NCI-H2227 (cell line): Measurements from ENCODE around the gene KSR2.
A peak's percentile ranks its signal among the peaks of the same experiment; 100 is the strongest.

Experiments
- DNase-seq: peaks from one replicate; lab custom pipeline; 2025; ENCODE audit not compliant: unreplicated experiment; lab: John Stamatoyannopoulos, UW

KSR2 gene

DNA sequence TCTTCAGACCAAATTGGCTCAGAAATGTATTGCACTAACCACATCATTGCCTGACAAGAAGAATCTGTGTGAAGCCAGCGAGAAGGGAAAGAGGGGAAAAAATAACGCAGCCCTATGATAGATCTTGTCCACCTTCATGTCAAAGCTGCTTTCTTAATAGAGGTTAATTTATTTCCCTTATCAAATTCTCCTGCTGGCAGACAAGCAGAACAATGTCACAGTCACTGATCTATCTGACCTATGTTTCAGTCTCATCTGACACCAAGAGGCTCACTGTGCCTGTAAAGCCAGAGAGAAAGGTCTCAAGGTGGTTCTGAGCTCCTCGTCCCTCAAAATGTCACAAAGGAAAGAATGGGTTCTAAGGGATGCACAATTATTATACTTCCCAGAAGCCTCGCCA, 417.1 kb downstream of the KSR2 start:
- DNase-seq: no peak

DNA sequence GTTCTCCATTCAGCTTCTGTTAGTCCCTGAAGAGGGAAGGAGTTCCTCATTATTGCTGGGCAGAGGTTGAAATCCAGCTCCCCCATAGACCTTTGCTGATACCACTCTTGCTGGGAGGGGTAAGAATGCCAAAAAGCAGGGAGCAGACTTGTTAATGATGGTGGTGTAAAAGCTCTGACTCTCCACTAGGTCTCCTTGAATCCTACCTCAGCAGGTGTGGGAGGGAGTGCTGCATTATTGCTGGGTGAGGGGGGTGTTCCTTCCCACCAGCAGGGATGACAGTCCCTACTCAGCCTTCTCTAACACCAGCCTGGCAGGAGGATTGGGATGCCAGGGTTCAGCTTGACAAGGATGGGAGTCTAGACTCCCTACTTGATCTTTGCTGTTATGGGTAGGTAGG, 421.6 kb downstream of the KSR2 start:
- no peak for DNase-seq

DNA sequence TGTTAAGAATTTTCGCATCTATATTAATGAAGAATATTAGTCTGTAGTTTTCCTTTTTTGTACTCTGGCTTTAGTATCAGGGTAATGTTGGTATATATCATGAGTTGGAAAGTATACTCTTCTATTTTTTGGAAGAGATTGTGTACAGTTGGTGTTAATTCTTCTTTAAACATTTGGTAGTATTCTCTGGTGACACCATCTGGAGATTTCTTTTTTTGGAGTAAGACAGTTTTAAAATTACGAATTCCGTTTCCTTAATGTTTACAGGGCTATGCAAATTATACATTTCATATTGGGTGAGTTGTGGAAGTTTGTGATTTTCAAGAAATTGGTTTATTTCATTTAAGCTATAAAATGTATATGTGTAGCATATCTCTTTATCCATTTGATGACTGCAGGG, 423.6 kb downstream of the KSR2 start:
- no peak for DNase-seq

DNA sequence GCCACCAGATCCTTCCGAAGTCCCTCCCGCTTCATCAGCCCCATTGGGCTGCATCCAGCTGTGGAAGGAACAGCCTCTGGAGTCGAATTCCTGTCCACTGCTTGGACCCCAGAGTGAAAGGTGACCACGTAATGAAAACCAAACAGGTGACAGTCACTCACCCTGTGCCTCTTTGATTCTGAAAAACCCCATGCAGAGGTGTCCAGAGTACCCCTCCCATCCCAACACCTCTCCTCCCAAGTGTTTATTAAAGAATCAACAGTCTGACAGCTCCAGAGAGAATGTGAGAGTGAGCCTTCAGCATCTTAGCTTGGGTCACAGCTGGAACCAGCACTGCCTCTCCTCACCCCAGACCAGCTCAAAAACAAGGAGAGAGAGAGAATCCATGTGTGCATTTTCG, 428.8 kb downstream of the KSR2 start:
- DNase-seq: no peak

DNA sequence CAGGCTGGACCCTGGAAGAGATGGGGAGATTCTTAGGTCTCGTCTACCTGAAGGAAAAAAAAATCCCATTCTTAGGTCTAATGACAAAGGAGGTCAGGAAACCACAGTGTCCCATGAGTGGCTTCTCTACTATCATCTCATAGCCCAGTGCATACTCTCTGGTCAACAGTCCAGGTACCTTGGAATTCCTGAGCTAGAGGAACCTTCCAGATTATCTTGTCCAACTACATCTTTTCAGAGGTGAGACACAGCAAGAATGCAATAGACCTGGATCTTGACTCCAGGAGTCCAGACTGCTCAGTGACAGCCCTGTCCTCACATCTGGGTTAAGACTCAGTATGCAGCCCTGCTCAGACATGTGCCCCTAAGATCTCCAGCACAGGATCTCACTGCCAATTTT, 429.9 kb downstream of the KSR2 start:
- no peak for DNase-seq

DNA sequence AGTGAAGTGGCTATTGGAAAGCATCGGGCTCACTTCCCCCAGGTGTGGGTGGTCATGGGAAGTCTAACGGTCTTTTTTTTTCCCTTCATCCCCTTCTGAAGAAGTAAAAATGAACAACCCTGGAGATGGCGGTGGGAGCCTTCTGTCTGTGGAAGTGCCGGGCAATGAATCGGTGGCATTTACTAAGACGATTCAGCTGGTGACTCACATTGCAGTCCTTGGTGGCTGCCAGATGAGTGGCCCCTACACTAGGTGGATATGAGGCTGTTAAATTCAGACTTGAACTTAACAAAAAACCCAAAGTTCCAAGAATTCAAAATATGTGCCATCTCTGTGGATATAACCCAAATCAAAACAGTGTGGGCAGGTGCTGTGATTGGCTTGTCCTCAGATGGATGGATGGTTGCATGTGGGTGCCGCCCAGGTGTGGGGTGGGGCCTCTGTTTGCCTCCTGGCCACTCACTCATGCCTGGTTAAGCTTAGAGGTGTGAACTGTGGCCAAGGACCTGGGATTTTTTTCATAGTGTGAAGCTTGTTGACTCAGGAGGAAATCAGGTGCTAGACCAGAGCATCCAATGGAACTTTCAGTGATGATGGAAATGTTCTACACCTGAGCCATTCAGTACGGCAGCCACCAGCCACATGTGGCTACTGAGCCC, 430.6 kb downstream of the KSR2 start:
- no peak for DNase-seq

DNA sequence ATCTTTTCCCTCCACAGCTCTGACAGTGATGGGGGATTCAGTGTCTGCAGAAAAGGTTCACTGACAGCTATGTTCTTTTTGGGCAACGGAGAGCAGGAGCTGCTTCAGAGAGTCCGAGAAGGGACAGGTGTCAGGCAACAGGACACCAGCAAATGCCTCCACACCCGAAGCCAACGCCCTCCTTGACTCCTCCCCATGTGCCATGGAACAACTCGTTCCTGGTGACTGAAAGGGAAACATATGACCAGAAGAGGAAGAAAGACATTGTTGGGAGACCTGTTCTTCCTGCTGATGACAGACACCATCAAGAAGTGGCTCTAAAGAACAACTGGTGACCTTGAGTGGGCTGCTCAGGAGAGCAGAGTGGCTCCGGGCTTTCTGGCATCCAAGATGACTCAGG, 435.1 kb downstream of the KSR2 start:
- no peak for DNase-seq

DNA sequence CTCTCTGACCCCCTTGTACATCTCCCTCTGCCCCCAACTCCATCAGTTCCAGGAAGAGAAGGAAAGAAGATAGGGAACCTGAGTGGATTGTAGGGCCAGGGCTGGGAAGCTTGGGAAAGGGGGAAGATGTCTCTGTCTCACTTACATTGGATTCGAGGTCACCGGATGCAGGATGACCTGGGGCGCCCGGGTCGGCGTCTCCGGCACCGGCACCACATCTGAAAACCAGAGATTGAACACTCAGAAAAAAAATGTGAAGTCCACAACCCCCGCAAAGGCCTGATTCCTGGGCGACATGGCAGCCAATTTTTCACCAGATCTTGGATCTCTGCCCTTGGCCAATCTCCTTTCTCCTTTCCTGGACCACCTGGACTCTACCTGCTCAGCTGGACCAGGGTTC, 438.0 kb downstream of the KSR2 start:
- no peak for DNase-seq

DNA sequence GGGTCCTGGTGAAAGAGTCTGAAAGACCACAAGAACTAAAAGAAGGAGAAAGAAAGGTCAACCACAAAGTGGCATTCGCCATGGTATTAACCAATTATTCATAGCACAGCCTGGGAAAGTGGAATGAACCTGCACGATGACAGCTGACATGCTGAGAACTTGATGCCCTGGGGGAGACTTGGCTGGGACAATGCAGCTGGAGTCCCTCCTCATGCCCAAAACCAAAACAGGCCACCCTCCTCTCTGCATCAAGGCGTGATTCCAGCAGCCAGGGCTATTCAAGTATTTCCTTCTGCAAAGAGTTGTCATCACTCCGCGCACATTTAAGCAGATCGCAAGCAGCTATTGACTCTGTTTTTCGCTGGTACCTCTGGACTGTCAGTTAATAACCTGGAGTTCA, 440.3 kb downstream of the KSR2 start:
- no peak for DNase-seq

DNA sequence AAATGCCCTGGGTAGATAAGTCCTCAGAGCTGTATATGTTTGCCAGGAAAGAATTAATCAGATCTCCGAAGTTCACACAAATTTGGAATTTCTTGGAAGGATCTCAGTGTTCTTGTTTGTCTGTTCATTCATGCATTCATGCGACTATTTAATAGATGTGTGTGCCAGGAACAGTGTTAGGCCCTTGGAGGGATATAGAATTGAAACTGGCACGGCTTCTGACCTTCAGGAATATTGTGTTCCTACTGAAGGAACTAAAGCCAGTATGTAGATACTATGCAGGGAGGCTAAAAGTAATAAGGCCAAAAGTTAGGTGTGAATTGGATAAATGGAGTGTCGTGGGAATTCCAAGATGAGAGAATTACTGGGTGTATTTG, 441.3 kb downstream of the KSR2 start:
- no peak for DNase-seq

DNA sequence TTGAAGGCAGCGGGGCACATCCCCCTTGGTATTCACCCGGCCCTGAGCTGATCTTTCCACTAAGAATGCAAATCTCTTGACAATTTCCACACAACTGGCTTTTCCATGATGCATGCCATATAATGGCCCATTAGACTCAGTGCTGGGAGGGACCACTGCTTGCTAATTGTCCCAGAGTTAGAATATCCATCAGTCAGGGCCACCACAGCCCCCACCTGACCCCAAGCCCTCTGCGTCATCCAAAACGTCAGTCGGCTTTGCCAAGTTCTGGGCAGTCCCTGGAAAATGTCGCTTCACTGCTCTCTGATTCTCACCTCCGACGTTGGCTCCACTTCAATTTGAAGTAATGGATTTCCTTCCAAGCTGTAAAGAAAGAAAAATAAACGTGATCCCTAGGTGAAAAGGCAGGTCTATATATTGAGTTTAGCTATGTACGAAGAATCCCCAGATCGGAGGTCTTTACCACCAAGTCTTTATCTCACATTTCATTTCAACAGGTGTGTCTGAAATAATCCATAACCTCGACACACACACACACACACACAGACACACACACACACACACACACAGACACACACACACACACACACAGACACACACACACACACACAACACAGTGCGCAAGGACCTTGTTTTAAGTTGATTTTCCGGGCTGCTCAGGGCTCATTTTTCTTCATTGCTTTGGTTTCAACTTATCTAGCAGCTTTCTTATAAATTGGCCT, 441.9 kb downstream of the KSR2 start:
- DNase-seq: no peak

DNA sequence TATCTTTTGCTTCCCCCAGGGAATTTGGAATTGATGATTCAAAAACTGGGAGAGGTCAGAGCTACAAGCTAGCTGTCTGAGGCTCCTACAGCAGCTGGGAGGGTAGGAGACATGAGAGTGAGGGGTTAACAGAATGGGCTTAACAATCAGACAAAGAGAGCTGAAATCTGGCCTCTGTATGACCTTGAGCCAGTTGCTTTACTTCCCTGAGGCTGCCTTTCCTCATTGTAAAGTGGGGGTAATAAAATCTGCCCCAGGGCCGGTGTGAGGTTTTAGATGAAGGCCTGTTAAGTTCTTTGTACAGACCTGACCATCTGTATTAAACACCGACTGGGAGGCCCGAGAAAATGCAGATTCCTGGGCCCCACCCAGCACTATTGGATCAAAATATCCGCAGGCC, 443.0 kb downstream of the KSR2 start:
- no peak for DNase-seq

DNA sequence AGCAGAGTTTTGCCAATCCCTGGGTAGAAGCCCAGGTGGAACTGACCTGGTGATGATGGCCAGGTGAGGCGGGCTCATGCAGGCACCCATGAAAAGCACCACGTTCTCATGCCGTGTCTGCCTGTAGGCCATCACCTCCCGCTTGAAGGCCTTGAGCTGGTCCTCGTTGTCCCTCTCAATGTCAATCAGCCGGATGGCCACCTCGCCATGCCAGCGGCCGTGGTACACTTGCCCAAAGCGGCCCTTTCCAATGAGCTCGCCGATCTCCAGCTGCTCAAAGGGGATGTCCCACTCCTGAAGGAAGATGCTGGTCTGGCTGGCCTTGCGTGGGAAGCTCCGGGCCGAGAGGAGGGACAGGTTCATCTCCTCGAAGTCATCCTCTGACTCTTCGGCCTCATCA, 444.0 kb downstream of the KSR2 start:
- no peak for DNase-seq

DNA sequence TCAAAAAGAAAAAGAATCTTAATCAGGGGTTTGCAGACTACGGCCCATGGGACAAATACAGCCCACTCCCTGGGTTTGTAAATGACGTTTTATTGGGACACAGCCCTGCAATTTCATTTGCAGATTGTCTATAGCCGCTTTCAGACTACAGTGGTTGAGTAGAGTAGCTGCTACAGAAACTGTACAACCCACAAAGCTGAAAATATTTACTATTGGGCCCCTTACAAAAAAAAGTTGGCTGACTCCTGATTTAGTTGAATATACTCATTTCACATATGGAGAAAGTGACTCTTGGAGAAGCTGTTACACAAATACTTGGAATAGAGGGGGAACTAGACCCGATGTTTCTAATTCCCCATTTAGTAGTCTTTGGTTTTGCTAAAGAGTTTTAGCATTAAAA, 444.8 kb downstream of the KSR2 start:
- no peak for DNase-seq

DNA sequence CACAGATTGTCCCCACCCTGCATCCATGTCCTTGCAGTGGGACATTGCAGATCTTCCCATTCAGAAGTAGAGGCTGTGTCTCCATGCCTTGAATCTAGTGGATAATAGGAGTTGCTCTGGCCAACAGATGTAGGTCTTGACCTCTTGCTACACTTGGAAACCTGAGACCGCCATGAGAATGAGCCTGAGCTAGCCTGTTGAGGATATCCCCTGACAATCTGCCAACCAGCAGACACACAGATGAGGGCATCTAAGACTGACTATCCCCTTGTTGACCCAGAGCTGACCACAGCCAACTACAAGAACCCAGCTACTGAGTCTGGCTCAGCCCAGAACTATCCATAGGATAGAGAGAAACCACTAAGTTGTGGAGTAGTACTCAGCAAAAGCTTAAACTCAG, 446.2 kb downstream of the KSR2 start:
- no peak for DNase-seq

DNA sequence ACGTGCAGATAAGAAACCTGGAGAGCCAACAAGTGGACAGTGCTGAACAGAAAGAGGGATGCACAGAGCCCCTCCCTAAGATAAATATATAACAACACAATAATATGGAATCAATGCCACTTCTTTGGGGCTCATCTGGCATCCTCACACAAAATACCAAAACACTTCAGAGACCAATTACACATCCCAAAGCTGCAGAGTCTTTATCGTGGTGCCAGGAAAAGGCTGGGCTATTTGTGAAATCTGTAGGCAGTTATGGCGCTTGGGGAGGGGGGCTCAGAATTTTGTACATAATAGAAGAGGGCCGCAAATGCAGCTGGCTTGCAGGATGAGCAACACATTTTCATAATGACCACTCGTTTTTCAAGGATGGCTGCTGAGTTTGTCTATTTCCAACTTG, 446.9 kb downstream of the KSR2 start:
- peak; percentile 28 for DNase-seq

DNA sequence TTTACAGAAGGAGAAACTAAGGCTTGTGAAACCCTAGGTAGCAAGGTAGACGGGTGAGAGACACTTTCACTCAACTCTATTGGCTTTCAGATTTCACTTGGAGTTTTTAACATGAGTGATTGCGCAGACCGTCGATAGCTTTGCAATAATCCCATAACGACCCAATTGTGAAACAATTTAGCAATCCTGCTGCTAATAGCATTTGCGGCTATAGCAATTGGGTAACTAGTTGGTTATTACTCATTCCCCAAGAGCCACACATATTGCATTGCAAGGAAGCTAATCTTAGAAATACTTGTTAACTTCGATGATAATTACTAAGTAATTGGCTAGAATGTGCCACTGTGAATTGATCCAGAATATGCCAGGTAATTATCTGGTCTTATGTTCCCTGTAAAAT, 447.4 kb downstream of the KSR2 start:
- no peak for DNase-seq

DNA sequence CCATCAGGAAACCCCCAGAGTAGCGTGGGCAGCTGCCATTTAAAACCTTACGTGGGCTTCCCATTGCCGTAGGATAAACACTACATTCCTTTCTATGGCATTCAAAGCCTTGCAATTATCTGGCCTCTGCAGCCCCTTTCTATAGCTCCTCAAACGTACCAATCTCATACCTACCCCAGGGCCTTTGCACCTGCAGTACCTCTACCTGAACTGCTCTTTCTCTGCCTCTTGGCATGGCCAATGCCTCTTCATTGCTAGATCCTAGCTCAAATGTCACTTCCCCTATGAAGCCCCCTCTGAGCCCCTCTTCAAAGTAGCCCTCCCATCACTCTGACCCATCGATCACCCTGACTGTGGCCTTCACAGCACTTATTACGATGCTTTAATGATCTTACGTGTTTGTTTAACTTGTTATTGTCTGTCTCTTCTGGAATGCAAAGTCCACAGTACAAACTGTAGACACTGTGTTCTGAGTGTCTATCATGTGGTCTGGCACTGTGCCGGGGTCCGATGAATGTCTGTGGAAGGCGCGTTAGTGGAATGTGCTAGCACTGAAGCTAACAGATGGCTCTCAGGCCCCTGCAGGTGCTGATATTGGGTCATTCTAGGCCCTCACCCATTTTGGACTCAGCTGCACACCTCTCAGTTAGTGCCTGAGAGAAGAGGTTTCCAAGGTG, 450.1 kb downstream of the KSR2 start:
- DNase-seq: no peak

DNA sequence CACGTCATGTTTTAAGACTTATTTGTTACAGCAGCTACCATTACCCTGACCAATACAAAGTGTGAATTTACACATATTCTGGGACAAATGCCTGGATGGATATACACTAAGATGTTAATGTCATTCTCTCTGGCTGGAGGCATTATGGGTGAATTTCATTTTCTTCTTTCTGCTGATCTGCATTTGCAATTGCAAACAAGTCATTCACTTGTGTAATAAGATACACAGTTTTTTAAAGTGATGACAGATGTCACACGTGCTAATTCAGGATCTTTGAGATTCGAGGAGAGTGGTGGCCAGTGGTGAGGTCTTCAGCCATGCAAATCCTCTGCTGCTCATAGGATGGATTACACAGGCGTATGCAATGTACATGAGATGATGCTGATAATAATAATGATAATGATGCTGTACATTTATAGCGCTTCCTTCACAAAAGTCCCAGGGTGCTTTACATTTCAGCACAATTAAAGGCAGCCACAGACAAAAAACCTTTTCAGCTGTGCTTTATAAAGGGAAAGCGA, 451.5 kb downstream of the KSR2 start:
- DNase-seq: no peak

DNA sequence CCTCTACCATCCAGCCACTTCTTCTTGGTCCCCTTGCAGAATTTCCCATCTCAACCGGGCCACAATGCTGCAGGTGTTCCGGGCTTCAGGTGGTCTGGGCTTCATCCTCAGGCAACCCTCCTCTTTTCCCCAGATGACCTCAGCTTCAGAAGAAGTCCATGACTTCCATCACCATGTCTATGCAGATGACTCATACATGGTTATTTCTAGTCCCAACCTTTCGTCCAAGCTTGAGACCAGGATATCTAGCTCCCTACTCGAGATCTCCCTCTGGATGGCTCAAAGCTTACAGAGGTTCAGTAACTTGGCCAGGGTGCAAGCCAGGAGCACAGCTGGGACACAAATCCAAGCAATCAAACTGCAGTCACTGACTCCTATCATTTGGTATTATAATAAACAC, 452.8 kb downstream of the KSR2 start:
- DNase-seq: no peak

DNA sequence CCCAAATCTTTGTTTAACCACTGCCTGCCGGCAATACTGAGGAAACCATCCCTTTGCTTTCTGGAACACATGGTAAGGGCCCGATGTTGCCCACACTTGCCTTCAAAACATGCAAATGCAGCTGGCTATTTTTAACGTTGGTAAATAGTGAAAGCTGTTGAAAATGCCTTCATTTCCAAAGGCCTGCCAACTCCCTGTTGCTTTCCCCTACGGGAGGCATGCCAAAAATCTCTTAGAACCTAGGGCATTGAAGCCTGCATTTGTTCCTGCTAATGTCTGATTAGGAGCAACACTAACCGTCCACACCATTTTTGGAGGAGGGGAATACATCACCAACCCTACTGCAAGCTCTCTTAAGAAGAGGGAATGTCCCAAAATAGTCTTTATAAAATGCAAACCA, 454.8 kb downstream of the KSR2 start:
- no peak for DNase-seq

DNA sequence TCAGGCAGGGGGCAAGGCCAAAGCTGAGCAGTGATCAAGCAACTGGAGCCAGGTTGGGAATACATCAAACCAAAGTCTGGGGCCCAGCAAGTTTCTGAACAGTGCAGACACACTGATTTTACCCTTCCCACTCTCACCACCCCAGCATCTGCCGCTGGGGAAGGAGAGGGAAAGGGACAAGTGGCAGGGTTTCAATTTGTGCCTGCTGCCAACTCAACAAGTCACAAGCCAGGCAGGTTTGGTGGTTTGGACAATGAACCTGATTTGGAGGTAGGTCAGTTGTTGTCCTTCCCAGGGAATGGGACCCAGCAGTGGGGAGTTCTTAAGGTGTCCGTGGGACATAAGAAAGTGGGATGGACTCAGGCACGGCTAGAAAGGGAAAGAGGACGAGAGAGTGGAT, 455.4 kb downstream of the KSR2 start:
- DNase-seq: no peak
